GM12878 (cell line): Measurements from ENCODE around the gene TPCN1. TPM values are rescaled to one million over a fixed set of nuclear protein-coding genes. Genes with fewer than 3 reads are reported as not detected.
"Not testable (repeated sequence)": the region's sequence is repeated elsewhere in the genome, so short reads cannot be mapped to it uniquely, and the experiment has no call there.

Source experiments
- ATAC-seq: fragments of 200-7000 bp; cut with Tn5 transposase; 3 replicates; pipeline ENCODE4 v1.9.1; 2020; ENCODE audit warnings: mild to moderate bottlenecking, moderate library complexity
- BruUV-seq: library from RNA; stranded (reverse); fragments of 400-500 nt; replicated peaks from 2 replicates; lab custom pipeline; 2021; lab: Mats Ljungman, UMichigan
- CTCF ChIA-PET: fragments of 300-600 bp; sonication (Branson Sonifier 250); formaldehyde crosslinking; extraction: SDS; loops from one replicate; lab custom pipeline; 2021; ENCODE audit warnings: inconsistent platforms; lab: Yijun Ruan, JAX
- POLR2A ChIA-PET: fragments of 350-600 bp; formaldehyde crosslinking; extraction: SDS; loops from one replicate; lab custom pipeline; 2021; ENCODE audit warnings: inconsistent platforms; lab: Charles Lee
- RAD21 ChIA-PET: fragments of 300-600 bp; sonication (Branson Sonifier 250); formaldehyde crosslinking; loops from one replicate; lab custom pipeline; 2023; ENCODE audit warnings: antibody characterized with exemption; ENCODE audit not compliant: unreplicated experiment; lab: Charles Lee
- SMC1A ChIA-PET: fragments of 300-600 bp; sonication (Branson Sonifier 250); formaldehyde crosslinking; loops from one replicate; lab custom pipeline; 2023; ENCODE audit not compliant: unreplicated experiment, uncharacterized antibody; lab: Charles Lee
- DNase-seq: peaks from one replicate; pipeline ENCODE4 v3.0.0-alpha.2; 2011; ENCODE audit warnings: low read depth, low spot score
- FAIRE-seq: peaks from 3 replicates; lab custom pipeline; 2011; peaks lifted over from hg19 to GRCh38; lab: Jason Lieb, UNC
- H2AFZ ChIP-seq: 2 replicates; pipeline ENCODE4 v1.6.0; 2011; ENCODE audit warnings: low read depth, low read length, control low read depth; ENCODE audit not compliant: control insufficient read depth
- H3K27ac ChIP-seq: 2 replicates; pipeline ENCODE4 v1.5.1; 2011; ENCODE audit warnings: control low read depth; ENCODE audit not compliant: control insufficient read depth, insufficient read depth
- H3K27me3 ChIP-seq, 2 experiments: replicated peaks in 1 of 2; 2 replicates each; pipeline versions ENCODE4 v1.6.0 to v1.6.1; 2011; ENCODE audit warnings: low read length in 1 of 2; ENCODE audit not compliant: control insufficient read depth in 2 of 2, insufficient read depth in 2 of 2
- H3K36me3 ChIP-seq, 2 experiments: 2 replicates each; pipeline ENCODE4 v1.5.1; 2011; ENCODE audit warnings: low read length in 1 of 2; ENCODE audit not compliant: control insufficient read depth in 2 of 2, insufficient read depth in 2 of 2
- H3K4me1 ChIP-seq: 2 replicates; pipeline ENCODE4 v1.6.1; 2011; ENCODE audit warnings: mild to moderate bottlenecking, low read length, moderate library complexity, mixed read lengths; ENCODE audit not compliant: control insufficient read depth, insufficient read depth
- H3K4me2 ChIP-seq: 2 replicates; pipeline ENCODE4 v1.6.0; 2011; ENCODE audit warnings: control low read depth; ENCODE audit not compliant: control insufficient read depth, insufficient read depth
- H3K4me3 ChIP-seq: fragments of 200-600 bp; sonication (generic); 2 replicates; pipeline ENCODE4 v1.5.1; 2016
- H3K79me2 ChIP-seq: 2 replicates; pipeline ENCODE4 v1.6.0; 2011; ENCODE audit warnings: low read length; ENCODE audit not compliant: control insufficient read depth, insufficient read depth
- H3K9ac ChIP-seq: 2 replicates; pipeline ENCODE4 v1.8.0; 2011; ENCODE audit warnings: low read length, control low read depth, mixed read lengths; ENCODE audit not compliant: control insufficient read depth, insufficient read depth
- H3K9me3 ChIP-seq: replicated peaks from 3 replicates; pipeline ENCODE4 v1.5.1; 2011; ENCODE audit warnings: mild to moderate bottlenecking, low read length; ENCODE audit not compliant: control insufficient read depth, insufficient read depth
- H4K20me1 ChIP-seq: 2 replicates; pipeline ENCODE4 v1.6.0; 2011; ENCODE audit not compliant: control insufficient read depth, insufficient read depth
- BHLHE40 ChIP-seq, 2 experiments: fragments of 450-650 bp in 1 of 2; IDR thresholded peaks; 2 replicates each; pipeline ENCODE4 v1.6.1; 2011 to 2017; ENCODE audit warnings: low read depth in 2 of 2, borderline replicate concordance in 1 of 2, improper control_type of control experiment in 1 of 2, low read length in 1 of 2, mild to moderate bottlenecking in 1 of 2
- IKZF1 ChIP-seq: fragments of 450-650 bp; conservative IDR thresholded peaks from 2 replicates; pipeline ENCODE4 v1.6.1; 2017; ENCODE audit warnings: antibody characterized with exemption, mild to moderate bottlenecking
- IKZF2 ChIP-seq, 2 experiments: fragments of 450-650 bp; IDR thresholded peaks; 2 replicates each; pipeline ENCODE4 v1.6.1; 2017; ENCODE audit warnings: mild to moderate bottlenecking in 2 of 2, moderate library complexity in 2 of 2
- PAX8 ChIP-seq: fragments of 450-650 bp; IDR thresholded peaks from 2 replicates; pipeline ENCODE4 v1.6.1; 2017; ENCODE audit warnings: mild to moderate bottlenecking, moderate library complexity
- SMC3 ChIP-seq: IDR thresholded peaks from 2 replicates; pipeline ENCODE4 v1.6.1; 2011; ENCODE audit warnings: low read length, improper control_type of control experiment, borderline replicate concordance
- ZZZ3 ChIP-seq: IDR thresholded peaks from 2 replicates; pipeline ENCODE4 v1.6.1; 2011; ENCODE audit warnings: low read depth; ENCODE audit not compliant: control insufficient read depth, insufficient read length
- WGBS: methylation state at CpG from one replicate; pipeline ENCODE4 v1.1.6; 2016; ENCODE audit warnings: low lambda C conversion rate; ENCODE audit not compliant: insufficient replicate concordance, insufficient coverage; ENCODE audit errors: missing lambda C conversion rate; 5-methylcytosine and 5-hydroxymethylcytosine counted together
- in situ Hi-C: fragments of 300-500 bp; cut with MboI; formaldehyde crosslinking; loops from 9 replicates; pipeline ENCODE4 v1.14.3; 2018; ENCODE audit warnings: mixed read lengths
- intact Hi-C: fragments of 100-400 bp; cut with micrococcal nuclease; formaldehyde crosslinking; loops from one replicate; pipeline ENCODE4 v1.14.2; 2022; ENCODE audit not compliant: unreplicated experiment
- polyA plus RNA-seq, 11 experiments: library from polyadenylated mRNA; depleted of rRNA in 4 of 11; unstranded in 6 of 11; stranded (reverse) in 5 of 11; fragments of >200 nt; fragmentation: Nextera tagmentation in 4 of 11; fragmentation: Illumina TruSeq in 1 of 11; extraction: Ambion mirVana in 4 of 11; extraction: Trizol in 1 of 11; gene quantifications; 1 replicate in 1 of 11; 2 replicates in 10 of 11; pipeline versions ENCODE4 v1.2.1 to v1.2.3, GENCODE V29; 2011 to 2016; ENCODE audit warnings: inconsistent platforms in 2 of 11, missing spikeins in 2 of 11, low read depth in 1 of 11
- total RNA-seq, 4 experiments: library from RNA; depleted of rRNA in 3 of 4; stranded (reverse); fragments of >200 nt in 3 of 4; fragmentation: Illumina TruSeq in 1 of 4; extraction: Trizol in 1 of 4; gene quantifications; 2 replicates each; pipeline versions ENCODE4 v1.2.1 to v1.2.3, GENCODE V29; 2013 to 2021
- TF ChIP-seq, protein P1 (sequence below): fragments of 150-350 bp; IDR thresholded peaks from 2 replicates; pipeline ENCODE4 v1.6.1; 2014; ENCODE audit warnings: mild to moderate bottlenecking, low read depth, low read length
- TF ChIP-seq, protein P2 (sequence below): IDR thresholded peaks from 2 replicates; pipeline ENCODE4 v1.6.1; 2011; ENCODE audit warnings: borderline replicate concordance, low read depth, mild to moderate bottlenecking, moderate library complexity, mixed read lengths, low read length; ENCODE audit not compliant: insufficient read depth; ENCODE audit errors: extremely low read length
- TF ChIP-seq, protein P3 (sequence below): fragments of 450-650 bp; IDR thresholded peaks from 2 replicates; pipeline ENCODE4 v1.6.1; 2017; ENCODE audit warnings: mild to moderate bottlenecking, low read depth, inconsistent platforms; ENCODE audit not compliant: poor library complexity, severe bottlenecking

The TPCN1 gene
- total and polyA plus RNA-seq, 10 of the 15 experiments (the other 5 are each of a cell fraction or from before 2014, with no cell fraction given): 0.79 to 30.9 (median 19.4) TPM

DNA sequence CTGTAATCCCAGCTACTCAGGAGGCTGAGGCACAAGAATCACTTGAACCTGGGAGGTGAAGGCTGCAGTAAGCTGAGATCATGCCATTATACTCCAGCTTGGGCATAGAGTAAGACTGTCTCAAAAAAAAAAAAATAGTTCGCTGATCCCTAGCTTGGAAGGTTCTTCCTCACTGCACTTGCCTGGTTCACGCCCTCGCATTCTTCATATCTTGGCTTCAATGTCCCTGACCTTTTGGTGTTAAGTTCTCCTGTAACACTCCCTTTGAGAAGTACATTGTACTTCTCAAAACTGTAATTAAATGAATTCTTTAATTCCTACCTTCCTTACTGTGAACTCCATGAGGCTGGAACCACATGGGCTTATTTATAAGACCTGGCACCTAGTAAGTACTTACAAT lies 16.5 kb upstream of the TPCN1 start:
- WGBS: 100% methylated on average over 3 of the region's 3 CpGs
- peak overlapping the region; percentile 27; the same call in 1 of the 2 replicates for H3K27ac ChIP-seq
- ATAC-seq (no peak), DNase-seq (no peak), FAIRE-seq (no peak)
- BruUV-seq: no TSS peak
- H2AFZ ChIP-seq: no peak overlapping the region
- TF ChIP-seq ZZZ3: no peak
- TF ChIP-seq, protein P1, sequence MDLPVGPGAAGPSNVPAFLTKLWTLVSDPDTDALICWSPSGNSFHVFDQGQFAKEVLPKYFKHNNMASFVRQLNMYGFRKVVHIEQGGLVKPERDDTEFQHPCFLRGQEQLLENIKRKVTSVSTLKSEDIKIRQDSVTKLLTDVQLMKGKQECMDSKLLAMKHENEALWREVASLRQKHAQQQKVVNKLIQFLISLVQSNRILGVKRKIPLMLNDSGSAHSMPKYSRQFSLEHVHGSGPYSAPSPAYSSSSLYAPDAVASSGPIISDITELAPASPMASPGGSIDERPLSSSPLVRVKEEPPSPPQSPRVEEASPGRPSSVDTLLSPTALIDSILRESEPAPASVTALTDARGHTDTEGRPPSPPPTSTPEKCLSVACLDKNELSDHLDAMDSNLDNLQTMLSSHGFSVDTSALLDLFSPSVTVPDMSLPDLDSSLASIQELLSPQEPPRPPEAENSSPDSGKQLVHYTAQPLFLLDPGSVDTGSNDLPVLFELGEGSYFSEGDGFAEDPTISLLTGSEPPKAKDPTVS: no peak
- TF ChIP-seq, protein P2, sequence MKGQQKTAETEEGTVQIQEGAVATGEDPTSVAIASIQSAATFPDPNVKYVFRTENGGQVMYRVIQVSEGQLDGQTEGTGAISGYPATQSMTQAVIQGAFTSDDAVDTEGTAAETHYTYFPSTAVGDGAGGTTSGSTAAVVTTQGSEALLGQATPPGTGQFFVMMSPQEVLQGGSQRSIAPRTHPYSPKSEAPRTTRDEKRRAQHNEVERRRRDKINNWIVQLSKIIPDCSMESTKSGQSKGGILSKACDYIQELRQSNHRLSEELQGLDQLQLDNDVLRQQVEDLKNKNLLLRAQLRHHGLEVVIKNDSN: no peak
- no peak for TF ChIP-seq PAX8
- TF ChIP-seq IKZF1: 0 out of 2 replicates have a peak, but pooled peaks have one; percentile 5
- TF ChIP-seq, protein P3, sequence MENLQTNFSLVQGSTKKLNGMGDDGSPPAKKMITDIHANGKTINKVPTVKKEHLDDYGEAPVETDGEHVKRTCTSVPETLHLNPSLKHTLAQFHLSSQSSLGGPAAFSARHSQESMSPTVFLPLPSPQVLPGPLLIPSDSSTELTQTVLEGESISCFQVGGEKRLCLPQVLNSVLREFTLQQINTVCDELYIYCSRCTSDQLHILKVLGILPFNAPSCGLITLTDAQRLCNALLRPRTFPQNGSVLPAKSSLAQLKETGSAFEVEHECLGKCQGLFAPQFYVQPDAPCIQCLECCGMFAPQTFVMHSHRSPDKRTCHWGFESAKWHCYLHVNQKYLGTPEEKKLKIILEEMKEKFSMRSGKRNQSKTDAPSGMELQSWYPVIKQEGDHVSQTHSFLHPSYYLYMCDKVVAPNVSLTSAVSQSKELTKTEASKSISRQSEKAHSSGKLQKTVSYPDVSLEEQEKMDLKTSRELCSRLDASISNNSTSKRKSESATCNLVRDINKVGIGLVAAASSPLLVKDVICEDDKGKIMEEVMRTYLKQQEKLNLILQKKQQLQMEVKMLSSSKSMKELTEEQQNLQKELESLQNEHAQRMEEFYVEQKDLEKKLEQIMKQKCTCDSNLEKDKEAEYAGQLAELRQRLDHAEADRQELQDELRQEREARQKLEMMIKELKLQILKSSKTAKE: no peak
- TF ChIP-seq IKZF2 (IDR thresholded peaks at IDR 0.05): 0 out of 4 replicates have a peak, but pooled peaks of 1 of the 2 experiments have one; percentile 4
- no peak for TF ChIP-seq SMC3
- 0 out of 4 replicates have a peak, but pooled peaks of 1 of the 2 experiments have one; percentile 2 for TF ChIP-seq BHLHE40 (IDR thresholded peaks at IDR 0.05; ENCODE audit: borderline replicate concordance in 1 of 2, low read depth in 2 of 2, low read length in 1 of 2)
- H3K4me3 ChIP-seq: no peak overlapping the region
- no peak overlapping the region for H3K4me2 ChIP-seq
- ChIA-PET SMC1A (interaction anchor here (0.5 to 6.1 kb wide), 11 partner anchors 9 to 107 kb away, joined by 3 to 50 read pairs (median 5); partner anchors contain the start of gene TPCN1), POLR2A (interaction anchor here (0.6 to 3.4 kb wide), 11 partner anchors 10 to 121 kb away, joined by 3 to 30 read pairs (median 3); partner anchors contain the start of gene TPCN1), CTCF (interaction anchor here (0.7 to 3.5 kb wide), 13 partner anchors 10 to 221 kb away, joined by 3 to 15 read pairs (median 3); partner anchors contain the start of genes DDX54, RITA1 and SDSL), RAD21 (interaction anchor here (0.6 to 3.3 kb wide), 11 partner anchors 12 to 220 kb away, joined by 3 to 33 read pairs (median 5); partner anchors contain the start of gene TPCN1)
- no peaks in the 10 kb centered on the region for H4K20me1 ChIP-seq
- in situ Hi-C loops (loop anchor here (25.0 kb wide), 1 partner anchor 1768 kb away; no protein-coding TSS in a partner anchor), intact Hi-C loops (no loop called here)
- no peaks in the 10 kb centered on the region for H3K9me3 ChIP-seq
- peaks cover 41% of the 10 kb centered on the region for H3K4me1 ChIP-seq
- no peak overlapping the region for H3K9ac ChIP-seq
- no peaks in the 10 kb centered on the region for H3K79me2 ChIP-seq
- H3K27me3 ChIP-seq: no peaks in the 10 kb centered on the region
- H3K36me3 ChIP-seq: no peaks in the 10 kb centered on the region

DNA sequence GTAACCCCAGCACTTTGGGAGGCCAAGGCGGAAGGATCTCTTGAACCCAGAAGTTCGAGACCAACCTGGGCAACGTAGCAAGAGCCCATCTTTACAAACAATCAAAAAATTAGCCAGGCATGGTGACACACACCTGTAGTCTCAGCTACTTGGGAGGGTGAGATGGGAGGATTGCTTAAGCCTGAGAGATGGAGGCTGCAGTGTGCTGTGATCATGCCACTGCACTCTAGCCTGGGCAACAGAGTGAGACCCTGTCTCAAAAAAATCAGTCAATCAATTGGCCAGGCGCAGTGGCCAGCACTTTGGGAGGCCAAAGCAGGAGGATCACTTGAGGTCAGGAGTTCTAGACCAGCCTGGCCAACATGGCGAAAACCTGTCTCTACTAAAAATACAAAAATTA lies 14.5 kb upstream of the TPCN1 start:
- DNase-seq, H3K4me3 ChIP-seq, H3K27me3 ChIP-seq, H3K9me3 ChIP-seq, H3K79me2 ChIP-seq, intact Hi-C loops, H3K9ac ChIP-seq, H3K36me3 ChIP-seq, H2AFZ ChIP-seq, ATAC-seq, BruUV-seq, H3K27ac ChIP-seq, H4K20me1 ChIP-seq, CTCF ChIA-PET, H3K4me2 ChIP-seq, FAIRE-seq: not testable (repeated sequence)
- 96% methylated on average over 5 of the region's 5 CpGs for WGBS
- ChIA-PET RAD21 (interaction anchor here (0.6 to 5.4 kb wide), 8 partner anchors 11 to 30 kb away, joined by 3 to 51 read pairs (median 8); partner anchors contain the start of gene TPCN1), POLR2A (interaction anchor here (5.9 to 7.2 kb wide), 2 partner anchors 15 to 24 kb away, joined by 67 to 108 read pairs; partner anchors contain the start of gene TPCN1), SMC1A (interaction anchor here (0.6 to 11.1 kb wide), 3 partner anchors 16 to 218 kb away, joined by 3 to 237 read pairs (median 50); partner anchors contain the start of gene TPCN1)
- in situ Hi-C loops: loop anchor here (25.0 kb wide), 1 partner anchor 1770 kb away; no protein-coding TSS in a partner anchor
- peaks cover 54% of the 10 kb centered on the region for H3K4me1 ChIP-seq
